Trophoblast cell (in vitro differentiated cells and primary cell): Measurements from ENCODE around the gene ZNF112.

Experiments used
- DNase-seq, 2 donors: peaks; one replicate each; pipeline ENCODE4 v3.0.0-alpha.2; 2016
- H2AFZ ChIP-seq: 2 replicates; pipeline ENCODE4 v1.6.1; 2013; ENCODE audit warnings: low read length, moderate library complexity, mild to moderate bottlenecking; ENCODE audit not compliant: insufficient read depth, poor library complexity
- H2AK5ac ChIP-seq: 2 replicates; pipeline ENCODE4 v1.6.1; 2013; ENCODE audit warnings: mild to moderate bottlenecking, low read length
- H2BK120ac ChIP-seq: 2 replicates; pipeline ENCODE4 v1.6.1; 2013; ENCODE audit warnings: low read length, mild to moderate bottlenecking, moderate library complexity; ENCODE audit not compliant: insufficient read depth, poor library complexity
- H2BK12ac ChIP-seq: 2 replicates; pipeline ENCODE4 v1.6.1; 2013; ENCODE audit warnings: mild to moderate bottlenecking, low read length, moderate library complexity
- H2BK5ac ChIP-seq: 2 replicates; pipeline ENCODE4 v1.6.1; 2013; ENCODE audit warnings: low read length, low read depth, moderate library complexity, mild to moderate bottlenecking; ENCODE audit not compliant: poor library complexity
- H3K14ac ChIP-seq: 2 replicates; pipeline ENCODE4 v1.6.1; 2013; ENCODE audit warnings: mild to moderate bottlenecking, low read length
- H3K18ac ChIP-seq: 2 replicates; pipeline ENCODE4 v1.6.1; 2013; ENCODE audit warnings: mild to moderate bottlenecking, low read length
- H3K23ac ChIP-seq: 2 replicates; pipeline ENCODE4 v1.6.1; 2013; ENCODE audit warnings: low read length
- H3K27ac ChIP-seq: 2 replicates; pipeline ENCODE4 v1.5.1; 2013; ENCODE audit warnings: low read depth, mild to moderate bottlenecking, inconsistent platforms, low read length, moderate library complexity
- H3K27me3 ChIP-seq: 2 replicates; pipeline ENCODE4 v1.6.1; 2013; ENCODE audit warnings: inconsistent platforms, mild to moderate bottlenecking, low read length, moderate library complexity; ENCODE audit not compliant: insufficient read depth
- H3K36me3 ChIP-seq, 2 experiments: 1 replicate in 1 of 2; 2 replicates in 1 of 2; pipeline ENCODE4 v1.6.1; 2013; ENCODE audit warnings: low read length in 2 of 2, mild to moderate bottlenecking in 2 of 2, moderate library complexity in 1 of 2; ENCODE audit not compliant: insufficient read depth in 2 of 2, control insufficient read depth in 1 of 2
- H3K4ac ChIP-seq: 2 replicates; pipeline ENCODE4 v1.6.1; 2013; ENCODE audit warnings: low read depth, mild to moderate bottlenecking, low read length, moderate library complexity
- H3K4me1 ChIP-seq, 2 experiments: 1 replicate in 1 of 2; 2 replicates in 1 of 2; pipeline ENCODE4 v1.6.1; 2013; ENCODE audit warnings: low read length in 2 of 2, mild to moderate bottlenecking in 2 of 2, moderate library complexity in 1 of 2; ENCODE audit not compliant: insufficient read depth in 2 of 2, control insufficient read depth in 1 of 2
- H3K4me2 ChIP-seq: 2 replicates; pipeline ENCODE4 v1.6.1; 2013; ENCODE audit warnings: inconsistent platforms, mild to moderate bottlenecking, low read length, moderate library complexity
- H3K4me3 ChIP-seq: 2 replicates; pipeline ENCODE4 v1.5.1; 2013; ENCODE audit warnings: mild to moderate bottlenecking, low read depth, low read length, inconsistent platforms
- H3K79me1 ChIP-seq: one replicate; pipeline ENCODE4 v1.6.1; 2013; ENCODE audit warnings: low read length
- H3K79me2 ChIP-seq: 2 replicates; pipeline ENCODE4 v1.6.1; 2013; ENCODE audit warnings: low read length, mild to moderate bottlenecking; ENCODE audit not compliant: control insufficient read depth, insufficient read depth, poor library complexity
- H3K9ac ChIP-seq: 2 replicates; pipeline ENCODE4 v1.6.1; 2013; ENCODE audit warnings: mild to moderate bottlenecking, low read length
- H3K9me3 ChIP-seq: 2 replicates; pipeline ENCODE4 v1.6.1; 2013; ENCODE audit warnings: low read depth, mild to moderate bottlenecking, control low read depth, inconsistent platforms, low read length; ENCODE audit not compliant: insufficient read depth
- H4K12ac ChIP-seq: 2 replicates; pipeline ENCODE4 v1.6.1; 2013; ENCODE audit warnings: low read depth, mild to moderate bottlenecking, low read length, moderate library complexity
- H4K8ac ChIP-seq: 2 replicates; pipeline ENCODE4 v1.6.1; 2013; ENCODE audit warnings: low read depth, mild to moderate bottlenecking, low read length, moderate library complexity
- H4K91ac ChIP-seq: one replicate; pipeline ENCODE4 v1.6.1; 2013; ENCODE audit warnings: low read depth, mild to moderate bottlenecking, low read length, moderate library complexity
- WGBS: extraction: QIAGEN DNeasy Blood & Tissue Kit; methylation state at CpG from one replicate; pipeline ENCODE4 v1.1.7; 2013; ENCODE audit warnings: missing lambda C conversion rate; ENCODE audit not compliant: insufficient read length, insufficient coverage; ENCODE audit errors: extremely low coverage; 5-methylcytosine and 5-hydroxymethylcytosine counted together

The ZNF112 gene

DNA sequence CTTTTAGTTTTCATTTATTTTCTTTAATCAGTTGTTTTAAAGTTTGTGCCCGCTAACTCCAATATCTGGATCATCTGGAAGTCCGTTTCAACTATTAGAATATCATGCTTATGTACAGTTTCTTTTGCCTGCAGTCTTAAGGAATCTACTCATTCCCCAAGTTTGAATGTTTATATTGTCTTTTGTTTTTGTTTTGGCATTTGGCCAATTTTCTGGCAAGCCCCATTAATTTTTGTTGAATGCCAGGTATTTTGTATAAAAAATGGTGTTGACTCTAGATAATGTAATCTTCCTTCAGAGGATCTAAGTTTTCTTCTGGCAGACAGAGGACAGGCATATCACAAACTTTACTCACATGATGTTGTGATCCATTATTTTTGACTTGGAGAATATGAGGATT is 40.6 kb downstream of the ZNF112 start:
- Histone ChIP-seq H3K9ac (no peak overlapping the region), H3K27ac (no peak overlapping the region), H3K79me1 (no peaks in the 10 kb centered on the region), H3K79me2 (no peaks in the 10 kb centered on the region), H3K4me2 (no peak overlapping the region), H4K91ac (no peak overlapping the region), H4K12ac (no peak overlapping the region), H3K4ac (no peak overlapping the region), H3K27me3 (no peaks in the 10 kb centered on the region), H2BK5ac (no peak overlapping the region), H3K14ac (no peak overlapping the region), H2AK5ac (no peak overlapping the region), H2BK12ac (no peak overlapping the region), H3K9me3 (no peaks in the 10 kb centered on the region), H2BK120ac (no peak overlapping the region), H2AFZ (no peak overlapping the region), H3K4me3 (no peak overlapping the region), H3K36me3 (no peaks in the 10 kb centered on the region), H3K23ac (no peak overlapping the region), H3K18ac (no peak overlapping the region), H3K4me1 (no peaks in the 10 kb centered on the region), H4K8ac (no peak overlapping the region)
- DNase-seq, result no peak
- WGBS, result no CpG with 5 or more reads among the region's 2 CpGs

DNA sequence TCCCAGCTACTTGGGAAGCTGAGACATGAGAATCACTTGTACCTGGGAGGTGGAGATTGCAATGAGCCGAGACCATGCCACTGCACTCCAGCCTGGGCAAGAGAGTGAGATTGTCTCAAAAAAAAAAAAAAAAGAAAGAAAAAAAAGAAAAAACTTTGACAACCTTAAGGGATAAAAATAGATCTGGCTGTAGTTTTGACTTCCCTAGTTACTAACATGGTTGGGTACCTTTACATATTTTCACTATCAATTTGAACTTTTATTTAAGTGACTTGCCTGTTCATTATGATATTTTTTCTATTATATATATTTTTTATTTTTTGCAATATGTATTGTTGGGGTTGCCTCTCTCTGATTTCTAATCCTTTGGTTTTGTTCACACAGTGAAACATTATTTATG is 43.2 kb downstream of the ZNF112 start:
- H3K9ac ChIP-seq, result no peak overlapping the region
- DNase-seq, result no peak
- no peak overlapping the region for H2AK5ac ChIP-seq
- H3K4ac ChIP-seq, result no peak overlapping the region
- no peak overlapping the region for H3K4me3 ChIP-seq
- no peak overlapping the region for H2AFZ ChIP-seq
- no peak overlapping the region for H3K14ac ChIP-seq
- no peaks in the 10 kb centered on the region for H3K27me3 ChIP-seq
- H3K79me1 ChIP-seq, result no peaks in the 10 kb centered on the region
- H3K23ac ChIP-seq, result no peak overlapping the region
- H3K18ac ChIP-seq, result no peak overlapping the region
- H4K12ac ChIP-seq, result no peak overlapping the region
- no peak overlapping the region for H3K27ac ChIP-seq
- WGBS, result no CpG with 5 or more reads among the region's 1 CpG
- no peak overlapping the region for H2BK5ac ChIP-seq
- no peaks in the 10 kb centered on the region for H3K4me1 ChIP-seq
- no peaks in the 10 kb centered on the region for H3K9me3 ChIP-seq
- H2BK12ac ChIP-seq, result no peak overlapping the region
- H2BK120ac ChIP-seq, result no peak overlapping the region
- H3K79me2 ChIP-seq, result no peaks in the 10 kb centered on the region
- no peak overlapping the region for H4K8ac ChIP-seq
- H3K4me2 ChIP-seq, result no peak overlapping the region
- no peaks in the 10 kb centered on the region for H3K36me3 ChIP-seq
- H4K91ac ChIP-seq, result no peak overlapping the region

GRCh38 chr19:44308011-44308410 is 48.5 kb downstream of the ZNF112 start:
- Histone ChIP-seq H2AK5ac (no peak overlapping the region), H3K79me1 (peaks cover 4% of the 10 kb centered on the region), H3K4ac (no peak overlapping the region), H3K14ac (no peak overlapping the region), H3K23ac (no peak overlapping the region), H3K4me2 (no peak overlapping the region), H3K9me3 (peaks cover 4% of the 10 kb centered on the region), H4K91ac (no peak overlapping the region), H3K79me2 (peaks cover 3% of the 10 kb centered on the region), H3K18ac (no peak overlapping the region), H3K4me3 (no peak overlapping the region), H3K27me3 (no peaks in the 10 kb centered on the region), H4K12ac (no peak overlapping the region), H4K8ac (no peak overlapping the region), H3K36me3 (no peaks in the 10 kb centered on the region), H2BK5ac (no peak overlapping the region), H2BK120ac (no peak overlapping the region), H3K27ac (no peak overlapping the region), H2BK12ac (no peak overlapping the region), H3K9ac (no peak overlapping the region), H2AFZ (no peak overlapping the region), H3K4me1 (no peaks in the 10 kb centered on the region)
- no CpG with 5 or more reads among the region's 3 CpGs for WGBS
- DNase-seq, result no peak

DNA sequence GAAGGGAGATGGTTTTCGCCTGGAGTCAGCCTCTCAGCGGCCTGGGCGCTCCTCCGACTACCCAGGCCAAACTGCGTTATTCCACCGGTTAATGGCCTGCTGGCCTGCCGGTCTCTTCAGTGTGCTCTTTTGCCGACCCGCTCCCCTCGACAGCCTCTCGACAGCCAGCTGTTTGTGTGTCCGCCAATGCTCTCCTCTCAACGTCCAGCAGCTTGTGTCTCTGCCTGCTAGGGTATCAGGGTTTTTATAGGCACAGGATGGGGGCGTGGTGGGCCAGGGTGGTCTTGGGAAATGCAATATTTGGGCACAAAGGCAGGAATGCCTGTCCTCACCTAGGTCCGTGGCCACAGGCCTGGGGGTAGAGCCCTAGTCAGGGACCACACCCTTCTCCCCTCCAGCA is 50.2 kb downstream of the ZNF112 start:
- Histone ChIP-seq H4K91ac (no peak overlapping the region), H3K14ac (no peak overlapping the region), H3K27ac (no peak overlapping the region), H3K9ac (no peak overlapping the region), H4K8ac (no peak overlapping the region), H3K4me1 (no peaks in the 10 kb centered on the region), H4K12ac (peak overlapping the region; percentile 51), H3K23ac (no peak overlapping the region), H3K4ac (no peak overlapping the region), H3K18ac (no peak overlapping the region), H3K36me3 (peaks cover 5% of the 10 kb centered on the region in 2 experiments), H3K79me2 (peaks cover 3% of the 10 kb centered on the region), H3K4me3 (no peak overlapping the region), H3K4me2 (no peak overlapping the region), H3K27me3 (no peaks in the 10 kb centered on the region), H3K9me3 (peaks cover 4% of the 10 kb centered on the region), H2BK5ac (no peak overlapping the region), H2AFZ (no peak overlapping the region), H3K79me1 (peaks cover 4% of the 10 kb centered on the region), H2AK5ac (no peak overlapping the region), H2BK12ac (no peak overlapping the region), H2BK120ac (no peak overlapping the region)
- WGBS, result no CpG with 5 or more reads among the region's 15 CpGs
- DNase-seq, result no peak
